Measurements from ENCODE around the gene RASA1.
A peak's percentile ranks its signal among the peaks of the same experiment; 100 is the strongest.

Gene RASA1

DNA sequence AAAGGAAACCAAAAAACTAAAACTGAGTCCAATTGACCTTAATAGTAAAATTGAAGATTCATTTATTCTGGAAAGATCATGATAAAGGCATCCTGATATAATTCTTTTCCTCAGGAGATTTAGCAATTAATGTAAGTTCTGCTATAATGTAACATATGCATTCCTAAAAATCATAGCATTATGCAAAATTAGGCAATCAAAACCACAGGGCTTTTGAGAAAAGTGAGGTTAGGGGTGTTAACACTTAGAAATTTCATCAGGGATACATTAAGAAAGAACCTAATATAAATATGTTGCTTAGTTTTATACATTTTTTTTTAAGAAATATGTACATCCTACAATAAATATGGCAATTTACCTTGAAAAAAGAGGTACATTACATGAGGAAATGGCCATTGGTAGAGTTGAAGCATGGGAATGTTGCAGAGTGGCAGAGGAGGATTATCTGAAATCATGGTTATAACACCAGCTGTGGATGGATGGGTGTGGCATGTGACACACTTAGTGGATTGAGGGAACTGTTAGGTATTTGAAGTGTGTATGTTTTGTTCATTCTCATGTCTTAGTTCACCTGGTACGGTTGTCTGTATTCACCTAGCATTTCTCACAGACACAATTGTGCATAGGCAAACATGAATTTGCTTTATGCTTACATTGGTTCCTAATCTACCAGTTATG is 94.0 kb downstream of the RASA1 start:
- Mint-ChIP-seq H3K27ac (no peak overlapping the region), H3K36me3 (ENCODE audit: low read depth) (peaks cover 48% of the 10 kb centered on the region), H3K4me3 (no peak overlapping the region), H3K4me1 (ENCODE audit: low read depth) (peaks cover 19% of the 10 kb centered on the region), H3K9me3 (no peaks in the 10 kb centered on the region), H3K27me3 (no peaks in the 10 kb centered on the region)

DNA sequence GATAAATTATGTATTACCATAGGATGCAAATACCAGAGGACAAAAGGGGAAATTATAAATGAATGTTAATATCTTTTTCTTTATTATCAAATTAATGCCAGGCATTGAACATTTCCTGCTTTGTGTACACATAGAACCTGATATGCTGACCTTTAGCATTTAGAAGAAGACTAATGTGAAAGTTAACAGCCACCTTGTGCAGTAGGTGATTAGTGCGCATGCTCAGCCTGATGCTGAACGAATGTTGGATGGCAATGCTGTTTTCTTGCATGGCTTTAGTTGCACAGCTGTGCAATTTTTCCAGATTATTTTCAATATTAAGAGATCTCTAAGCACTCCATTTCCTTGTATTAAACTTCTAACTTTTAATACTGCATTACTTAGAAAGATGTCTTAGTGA is 99.6 kb downstream of the RASA1 start:
- H3K27me3 Mint-ChIP-seq = no peaks in the 10 kb centered on the region
- H3K36me3 Mint-ChIP-seq (ENCODE audit: low read depth) = peaks cover 44% of the 10 kb centered on the region
- no peak overlapping the region for H3K4me3 Mint-ChIP-seq
- no peak overlapping the region for H3K27ac Mint-ChIP-seq
- H3K4me1 Mint-ChIP-seq (ENCODE audit: low read depth) = peaks cover 10% of the 10 kb centered on the region
- no peaks in the 10 kb centered on the region for H3K9me3 Mint-ChIP-seq

DNA sequence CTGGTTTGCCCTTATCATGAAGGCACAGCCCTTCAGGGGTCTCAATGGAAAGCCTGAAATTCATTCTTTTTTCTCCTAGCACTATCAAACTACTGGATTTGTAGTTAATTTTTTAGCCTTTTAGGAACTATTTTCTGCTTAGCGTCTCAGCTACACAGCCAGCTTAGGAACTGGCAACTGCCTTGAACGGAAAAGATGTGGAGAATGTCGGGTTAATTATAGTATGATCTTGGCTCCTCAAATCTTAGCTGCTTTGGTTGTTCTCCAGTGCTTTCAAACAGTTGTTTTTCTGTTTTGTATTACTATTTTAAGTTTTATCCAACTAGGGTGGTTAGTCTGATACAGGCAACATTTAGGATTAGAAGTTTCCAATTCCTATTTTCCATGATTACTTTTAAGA is 100.9 kb downstream of the RASA1 start:
- H3K27ac Mint-ChIP-seq = no peak overlapping the region
- no peak overlapping the region for H3K4me3 Mint-ChIP-seq
- no peaks in the 10 kb centered on the region for H3K9me3 Mint-ChIP-seq
- H3K27me3 Mint-ChIP-seq = no peaks in the 10 kb centered on the region
- peaks cover 10% of the 10 kb centered on the region for H3K4me1 Mint-ChIP-seq (ENCODE audit: low read depth)
- H3K36me3 Mint-ChIP-seq (ENCODE audit: low read depth) = peaks cover 49% of the 10 kb centered on the region

DNA sequence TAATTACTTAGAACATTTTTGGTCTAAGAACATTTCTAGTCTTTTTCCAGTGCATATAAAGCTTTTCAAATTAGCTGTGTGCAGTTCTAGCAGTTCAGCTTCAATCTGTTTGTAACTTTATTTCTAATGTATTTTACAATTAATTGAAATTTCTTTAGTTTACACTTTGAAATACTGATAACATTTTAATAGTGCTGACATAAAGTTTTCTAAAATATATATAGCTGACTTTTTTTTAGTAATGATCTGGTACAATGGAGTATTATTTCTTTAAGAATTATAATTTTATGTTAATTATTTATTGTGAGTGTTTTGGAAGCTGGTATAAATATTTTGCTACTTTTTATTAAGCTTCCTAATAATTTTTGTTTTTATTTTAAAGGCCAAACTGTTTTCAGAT is 101.7 kb downstream of the RASA1 start:
- Mint-ChIP-seq H3K27me3 (no peaks in the 10 kb centered on the region), H3K4me1 (ENCODE audit: low read depth) (peaks cover 6% of the 10 kb centered on the region), H3K4me3 (no peak overlapping the region), H3K27ac (no peak overlapping the region), H3K9me3 (no peaks in the 10 kb centered on the region), H3K36me3 (ENCODE audit: low read depth) (peaks cover 54% of the 10 kb centered on the region)

DNA sequence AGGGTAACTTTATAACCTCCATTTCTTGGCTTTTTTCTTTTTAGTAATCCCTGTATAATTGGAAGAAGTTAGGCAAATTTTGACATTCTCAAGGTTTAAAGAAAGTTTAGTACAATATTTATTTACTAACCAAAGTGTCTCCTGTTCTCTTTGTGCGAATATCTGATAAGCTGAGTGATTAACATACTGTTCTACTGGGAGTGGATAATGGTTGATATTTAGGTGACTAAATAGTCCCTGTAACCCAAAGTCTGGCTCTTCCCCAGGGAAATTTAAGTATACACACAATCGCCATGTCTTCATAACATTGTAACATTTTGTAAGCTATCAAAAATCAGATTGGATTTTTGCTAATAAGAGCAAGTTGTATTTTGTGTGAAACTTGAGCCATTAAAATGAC is 105.0 kb downstream of the RASA1 start:
- no peak overlapping the region for H3K27ac Mint-ChIP-seq
- no peaks in the 10 kb centered on the region for H3K9me3 Mint-ChIP-seq
- no peaks in the 10 kb centered on the region for H3K4me1 Mint-ChIP-seq (ENCODE audit: low read depth)
- no peaks in the 10 kb centered on the region for H3K27me3 Mint-ChIP-seq
- H3K4me3 Mint-ChIP-seq = no peak overlapping the region
- H3K36me3 Mint-ChIP-seq (ENCODE audit: low read depth) = peaks cover 45% of the 10 kb centered on the region

DNA sequence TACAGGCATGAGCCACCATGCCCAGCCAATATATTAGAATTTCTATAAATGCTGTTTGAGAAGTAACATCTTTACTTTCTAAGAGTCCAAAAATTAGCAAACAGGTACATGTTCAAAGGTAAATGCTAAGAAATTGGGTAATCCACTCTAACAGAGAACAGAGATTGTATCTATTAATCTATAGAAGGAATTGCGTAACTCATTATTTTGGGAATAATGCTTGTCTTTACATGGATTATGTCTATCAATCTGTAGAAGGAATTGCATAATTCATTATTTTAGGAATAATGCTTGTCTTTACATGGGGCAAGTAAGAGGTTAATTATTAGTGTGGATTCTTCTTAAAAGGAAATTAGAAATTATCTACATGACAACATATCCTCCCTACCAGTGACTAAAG is 114.5 kb downstream of the RASA1 start:
- Mint-ChIP-seq H3K9me3 (no peaks in the 10 kb centered on the region), H3K36me3 (ENCODE audit: low read depth) (peaks cover 67% of the 10 kb centered on the region), H3K4me3 (no peak overlapping the region), H3K27me3 (no peaks in the 10 kb centered on the region), H3K4me1 (ENCODE audit: low read depth) (no peaks in the 10 kb centered on the region), H3K27ac (no peak overlapping the region)

DNA sequence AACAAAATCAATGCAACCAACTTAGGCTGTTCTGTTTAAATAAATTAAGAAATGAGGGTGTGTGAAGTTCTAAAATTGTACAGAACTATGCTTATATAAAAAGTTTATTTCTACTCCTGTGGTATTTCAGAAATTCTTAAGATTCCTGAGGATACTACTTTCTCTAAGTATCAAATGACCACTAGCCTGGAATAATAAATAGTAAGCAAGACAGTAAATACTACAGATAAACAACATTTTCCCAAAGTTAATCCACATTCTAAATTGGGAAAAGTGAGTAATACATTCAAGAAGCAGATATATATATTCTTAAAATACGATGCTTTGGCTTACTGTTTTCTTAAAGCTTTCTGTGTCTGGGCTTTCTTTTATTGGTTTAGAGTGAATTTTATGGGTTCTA is 115.5 kb downstream of the RASA1 start:
- no peaks in the 10 kb centered on the region for H3K4me1 Mint-ChIP-seq (ENCODE audit: low read depth)
- no peak overlapping the region for H3K27ac Mint-ChIP-seq
- H3K9me3 Mint-ChIP-seq = no peaks in the 10 kb centered on the region
- no peaks in the 10 kb centered on the region for H3K27me3 Mint-ChIP-seq
- H3K4me3 Mint-ChIP-seq = no peak overlapping the region
- H3K36me3 Mint-ChIP-seq (ENCODE audit: low read depth) = peaks cover 69% of the 10 kb centered on the region

DNA sequence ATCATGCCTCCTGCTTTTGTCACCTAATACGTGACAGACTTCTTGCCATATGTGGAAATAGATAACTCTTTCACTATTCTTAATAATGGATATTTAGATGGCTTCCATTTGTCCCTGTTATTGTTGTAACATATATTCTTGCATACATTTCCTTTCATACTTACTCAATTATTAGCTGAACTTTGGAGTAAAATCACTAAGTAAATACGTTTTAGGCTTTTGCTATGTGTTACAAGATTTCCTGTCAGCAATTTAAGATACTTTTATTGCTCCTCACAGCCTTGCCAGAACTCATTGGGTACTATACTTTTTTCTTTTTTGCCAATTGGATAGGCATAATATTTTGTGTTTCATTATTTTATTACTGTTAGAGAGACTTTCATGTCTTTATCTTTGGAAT is 118.1 kb downstream of the RASA1 start:
- Mint-ChIP-seq H3K36me3 (ENCODE audit: low read depth) (peaks cover 72% of the 10 kb centered on the region), H3K9me3 (no peaks in the 10 kb centered on the region), H3K27me3 (no peaks in the 10 kb centered on the region), H3K4me3 (no peak overlapping the region), H3K27ac (no peak overlapping the region), H3K4me1 (ENCODE audit: low read depth) (peaks cover 13% of the 10 kb centered on the region)

DNA sequence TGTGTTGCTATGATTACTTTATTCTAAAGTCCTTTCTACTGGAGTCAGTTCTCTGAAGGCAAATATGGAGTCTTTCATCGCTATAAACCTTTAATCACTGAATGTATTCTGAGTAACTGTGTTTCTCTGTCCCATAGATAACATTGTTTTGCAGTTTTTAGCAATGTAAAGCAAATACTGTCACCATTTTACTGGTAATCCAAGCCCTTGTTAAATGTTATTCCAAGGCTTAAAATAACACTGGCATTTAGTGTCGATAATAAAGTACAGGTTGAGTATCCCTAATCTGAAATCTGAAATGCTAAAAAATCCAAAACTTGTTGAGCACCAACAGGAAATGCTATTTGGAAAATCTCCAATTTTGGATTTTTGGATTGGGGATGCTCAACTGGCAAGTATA is 120.4 kb downstream of the RASA1 start:
- no peak overlapping the region for H3K27ac Mint-ChIP-seq
- H3K9me3 Mint-ChIP-seq = no peaks in the 10 kb centered on the region
- no peak overlapping the region for H3K4me3 Mint-ChIP-seq
- H3K4me1 Mint-ChIP-seq (ENCODE audit: low read depth) = peaks cover 15% of the 10 kb centered on the region
- peaks cover 83% of the 10 kb centered on the region for H3K36me3 Mint-ChIP-seq (ENCODE audit: low read depth)
- H3K27me3 Mint-ChIP-seq = no peaks in the 10 kb centered on the region

DNA sequence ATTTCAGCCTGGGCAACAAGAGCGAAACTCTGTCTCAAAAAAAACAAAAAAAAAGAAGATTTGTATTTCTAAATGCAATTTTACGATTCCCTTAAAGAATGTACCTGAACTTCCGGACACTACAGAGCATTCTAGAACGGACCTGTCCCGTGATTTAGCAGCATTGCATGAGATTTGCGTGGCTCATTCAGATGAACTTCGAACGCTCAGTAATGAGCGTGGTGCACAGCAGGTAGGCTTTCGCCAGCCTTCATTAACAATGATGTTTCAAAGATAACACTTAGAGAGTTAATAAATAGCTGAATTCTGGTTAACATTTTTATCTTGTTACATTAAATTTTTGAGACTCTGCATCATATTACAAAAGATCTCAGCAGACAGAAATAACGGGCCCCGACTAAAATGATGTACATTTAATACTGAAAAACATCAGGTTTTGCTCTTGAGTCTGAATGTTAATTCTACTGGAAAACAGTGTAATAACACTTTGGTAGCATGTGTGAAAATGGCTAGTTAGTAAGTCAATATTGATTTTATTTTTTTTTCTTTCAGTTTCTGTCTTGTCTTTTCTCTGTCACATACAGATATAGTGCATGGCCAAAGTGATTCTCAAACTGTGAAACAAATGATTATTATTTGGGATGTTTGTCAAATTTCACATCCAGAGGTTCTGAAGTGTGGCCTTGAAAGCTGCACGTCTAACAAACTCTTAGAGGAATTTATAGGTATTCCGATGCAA is 121.8 kb downstream of the RASA1 start:
- Mint-ChIP-seq H3K27me3 (no peaks in the 10 kb centered on the region), H3K4me3 (no peak overlapping the region), H3K4me1 (ENCODE audit: low read depth) (peaks cover 15% of the 10 kb centered on the region), H3K27ac (no peak overlapping the region), H3K9me3 (no peaks in the 10 kb centered on the region), H3K36me3 (ENCODE audit: low read depth) (peaks cover 86% of the 10 kb centered on the region)

DNA sequence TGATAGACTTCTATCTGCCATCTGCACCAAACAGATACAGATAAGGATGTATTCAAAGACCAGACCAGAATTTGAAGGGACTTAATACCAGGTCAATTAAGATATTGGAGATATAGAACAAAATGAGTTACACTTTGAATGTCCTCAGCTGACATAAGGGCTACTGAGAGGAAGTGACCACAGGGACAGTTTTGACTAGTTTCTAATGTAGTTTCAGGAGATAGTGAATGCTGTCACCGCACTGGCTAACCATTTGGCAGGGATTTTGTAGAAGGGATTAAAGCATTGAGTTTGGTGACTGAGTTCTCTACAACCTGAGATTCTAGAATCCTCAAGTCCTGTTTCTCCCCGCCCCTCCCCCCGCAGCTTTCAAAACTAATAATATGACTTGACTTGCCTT is 122.4 kb downstream of the RASA1 start:
- Mint-ChIP-seq H3K27me3 (no peaks in the 10 kb centered on the region), H3K4me3 (no peak overlapping the region), H3K27ac (no peak overlapping the region), H3K4me1 (ENCODE audit: low read depth) (peaks cover 15% of the 10 kb centered on the region), H3K9me3 (no peaks in the 10 kb centered on the region), H3K36me3 (ENCODE audit: low read depth) (peaks cover 92% of the 10 kb centered on the region)

DNA sequence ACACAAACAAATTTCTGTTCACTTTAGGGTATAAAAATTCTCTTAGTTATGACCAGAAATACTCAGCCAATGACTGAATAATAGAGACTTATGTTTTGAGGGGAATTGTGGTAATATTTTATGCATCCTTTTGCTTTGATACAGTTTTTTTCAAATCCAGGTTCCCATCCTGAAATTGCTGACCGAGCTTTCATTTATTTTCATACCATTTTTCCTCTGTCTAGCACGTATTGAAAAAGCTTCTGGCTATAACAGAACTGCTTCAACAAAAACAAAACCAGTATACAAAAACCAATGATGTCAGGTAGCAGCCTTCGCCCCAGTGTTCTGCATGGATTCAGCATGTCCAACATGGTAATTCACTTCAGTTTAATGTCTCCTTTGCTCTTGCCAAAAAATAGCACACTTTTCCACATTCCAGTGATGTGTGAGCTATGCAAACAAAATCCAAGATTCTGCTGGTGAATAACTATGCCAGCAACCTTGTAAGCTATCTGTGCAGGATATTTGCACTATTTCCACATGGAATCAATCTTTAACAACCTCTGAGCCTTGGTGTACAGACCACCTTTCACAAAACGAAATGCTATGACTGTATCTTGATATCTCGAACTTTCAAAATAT is 123.0 kb downstream of the RASA1 start:
- Mint-ChIP-seq H3K4me1 (ENCODE audit: low read depth) (peaks cover 21% of the 10 kb centered on the region), H3K27me3 (no peaks in the 10 kb centered on the region), H3K9me3 (no peaks in the 10 kb centered on the region), H3K4me3 (no peak overlapping the region), H3K36me3 (ENCODE audit: low read depth) (peaks cover 96% of the 10 kb centered on the region), H3K27ac (peak overlapping the region; percentile 49)

DNA sequence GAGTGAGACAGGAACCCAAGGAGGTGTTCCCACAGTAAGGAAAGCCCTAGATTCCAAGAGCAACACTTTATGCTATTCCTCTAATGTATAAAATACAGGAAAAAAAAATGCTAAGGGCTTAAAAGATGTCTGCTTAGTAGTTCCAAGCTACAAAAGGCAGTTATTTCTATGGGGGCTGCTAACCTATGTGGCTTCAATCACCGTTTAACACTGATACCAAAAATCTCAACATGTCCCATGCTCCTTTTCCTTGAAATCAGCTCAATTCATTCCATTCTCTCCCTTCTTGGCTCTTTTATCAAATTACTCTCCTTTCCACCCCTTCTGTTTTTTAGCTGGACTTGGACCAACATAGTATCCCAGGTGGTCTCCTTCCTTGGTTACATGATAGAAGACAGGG is 124.5 kb downstream of the RASA1 start:
- no peaks in the 10 kb centered on the region for H3K9me3 Mint-ChIP-seq
- H3K36me3 Mint-ChIP-seq (ENCODE audit: low read depth) = peaks cover 93% of the 10 kb centered on the region
- no peak overlapping the region for H3K27ac Mint-ChIP-seq
- no peaks in the 10 kb centered on the region for H3K27me3 Mint-ChIP-seq
- H3K4me3 Mint-ChIP-seq = no peak overlapping the region
- peaks cover 30% of the 10 kb centered on the region for H3K4me1 Mint-ChIP-seq (ENCODE audit: low read depth)

DNA sequence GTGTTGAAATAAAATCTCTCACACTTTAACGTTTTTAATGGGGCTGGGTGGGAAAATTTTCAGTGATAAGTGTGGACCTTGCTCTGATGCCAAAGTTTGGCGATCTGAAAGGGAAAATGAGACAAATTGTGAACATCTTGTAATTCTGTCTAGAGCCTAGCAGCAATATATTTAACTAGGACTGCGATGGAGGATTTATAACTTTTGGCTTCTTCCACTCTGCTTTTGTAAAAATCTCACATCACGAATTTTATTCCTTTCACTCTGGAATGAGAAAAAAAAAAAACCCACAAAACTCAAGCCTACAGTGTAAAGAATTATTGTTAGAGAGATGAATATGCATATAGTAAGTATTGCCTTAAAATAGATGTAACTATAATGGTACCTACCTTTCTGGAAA is 125.1 kb downstream of the RASA1 start:
- H3K9me3 Mint-ChIP-seq = no peaks in the 10 kb centered on the region
- H3K27me3 Mint-ChIP-seq = no peaks in the 10 kb centered on the region
- H3K27ac Mint-ChIP-seq = no peak overlapping the region
- H3K4me3 Mint-ChIP-seq = no peak overlapping the region
- H3K36me3 Mint-ChIP-seq (ENCODE audit: low read depth) = peaks cover 94% of the 10 kb centered on the region
- H3K4me1 Mint-ChIP-seq (ENCODE audit: low read depth) = peaks cover 30% of the 10 kb centered on the region

DNA sequence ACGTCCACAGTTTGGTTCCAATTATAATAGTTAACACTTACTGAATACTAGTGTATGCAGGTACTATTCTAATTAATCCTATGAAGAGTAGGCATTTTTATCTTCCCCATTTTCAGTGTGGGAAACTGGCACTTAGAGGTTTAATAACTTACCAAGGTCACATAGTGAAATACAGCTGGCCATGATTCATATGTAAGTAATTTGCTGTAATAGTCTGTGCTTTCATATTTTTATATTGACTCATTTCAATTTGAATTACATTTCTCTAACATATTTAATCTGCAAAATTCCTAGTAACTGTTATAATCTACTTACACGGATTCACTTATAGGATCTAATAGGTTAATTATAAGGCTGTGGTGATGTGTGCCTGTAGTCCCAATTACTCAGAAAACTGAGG is 125.6 kb downstream of the RASA1 start:
- Mint-ChIP-seq H3K4me3 (no peak overlapping the region), H3K9me3 (no peaks in the 10 kb centered on the region), H3K27ac (no peak overlapping the region), H3K4me1 (ENCODE audit: low read depth) (peaks cover 30% of the 10 kb centered on the region), H3K27me3 (no peaks in the 10 kb centered on the region), H3K36me3 (ENCODE audit: low read depth) (peaks cover 94% of the 10 kb centered on the region)

Measured in stimulated activated naive CD8-positive, alpha-beta T cell treated with anti-CD3 and anti-CD28 coated beads, Interleukin-15, Interleukin-2, amounts not matched to agents 100 ng/mL and 50 ng/mL, for 24 hours (primary cell).